ENCODE results near the gene ENTR1.

- TF ChIP-seq REST (IDR thresholded peaks at IDR 0.05; ENCODE audit: borderline replicate concordance in 1 of 2, low read depth in 1 of 2, low read length in 2 of 2) (no peak), CBX5 (CRISPR knock-in tag; IDR thresholded peaks at IDR 0.05; ENCODE audit: borderline replicate concordance) (no peak), TCF7 (IDR thresholded peaks at IDR 0.05; ENCODE audit: low read depth) (no peak), POLR2AphosphoS5 (IDR thresholded peaks at IDR 0.05; ENCODE audit: low read depth, low read length) (no peak)
Measured at GRCh38 chr9:136354592-136355085, 55.8 kb downstream of the ENTR1 start.

All from HepG2 (cell line).